HCT116 (cell line): Measurements from ENCODE around the gene PRDM1. TPM values are rescaled to one million over a fixed set of nuclear protein-coding genes. Genes with fewer than 3 reads are reported as not detected.

Experiments
- ATAC-seq: fragments of 200-7000 bp; cut with Tn5 transposase; 2 replicates; pipeline ENCODE4 v1.9.1; 2020; ENCODE audit warnings: mild to moderate bottlenecking, moderate library complexity
- BruUV-seq: library from RNA; stranded (reverse); fragments of 400-500 nt; replicated peaks from 2 replicates; lab custom pipeline; 2021; lab: Mats Ljungman, UMichigan
- CTCF ChIA-PET: fragments of 300-600 bp; sonication (Branson Sonifier 250); formaldehyde crosslinking; loops from one replicate; lab custom pipeline; 2021; ENCODE audit warnings: antibody characterized with exemption; lab: Charles Lee
- POLR2A ChIA-PET: fragments of 300-600, 350-600 bp; sonication (Branson Sonifier 250); formaldehyde crosslinking; loops from one replicate; lab custom pipeline; 2021; ENCODE audit warnings: antibody characterized with exemption; lab: Charles Lee
- RAD21 ChIA-PET, 2 experiments: fragments of 300-600 bp; sonication (Branson Sonifier 250); formaldehyde crosslinking; loops; one replicate each; lab custom pipeline; 2023; ENCODE audit warnings: low total read pairs in 2 of 2; ENCODE audit not compliant: uncharacterized antibody in 2 of 2, unreplicated experiment in 2 of 2, low non-redundant PET in 1 of 2; lab: Charles Lee
- DNase-seq: peaks from one replicate; pipeline ENCODE4 v3.0.0-alpha.2; 2010; ENCODE audit warnings: low read depth, low spot score
- H2AFZ ChIP-seq: fragments of 200-600 bp; shearing (Covaris generic), sonication (generic); 2 replicates; pipeline ENCODE4 v1.6.1; 2017; ENCODE audit warnings: low read depth, mixed run types, mixed read lengths, antibody characterized with exemption, low read length; ENCODE audit not compliant: poor library complexity, severe bottlenecking
- H3K27ac ChIP-seq: 2 replicates; pipeline ENCODE4 v1.5.1; 2012; ENCODE audit warnings: low read depth, low read length
- H3K27me3 ChIP-seq: fragments of 200-600 bp; sonication (generic); 2 replicates; pipeline ENCODE4 v1.6.1; 2016; ENCODE audit warnings: mixed run types, low read length, mixed read lengths; ENCODE audit not compliant: insufficient read depth
- H3K36me3 ChIP-seq, 2 experiments: fragments of 200-500 bp in 1 of 2; fragments of 200-600 bp in 1 of 2; sonication (Bioruptor generic) in 1 of 2; sonication (generic) in 1 of 2; 2 replicates each; pipeline versions ENCODE4 v1.5.1 to v1.6.1; 2014 to 2016; ENCODE audit warnings: low read length in 2 of 2, inconsistent platforms in 1 of 2, mixed read lengths in 1 of 2, mixed run types in 1 of 2; ENCODE audit not compliant: insufficient read depth in 2 of 2, control insufficient read depth in 1 of 2
- H3K4me1 ChIP-seq, 2 experiments: fragments of 200-600 bp in 1 of 2; sonication (generic) in 1 of 2; 2 replicates each; pipeline versions ENCODE4 v1.5.1 to v1.6.1; 2012 to 2017; ENCODE audit warnings: low read length in 2 of 2, inconsistent platforms in 1 of 2, mild to moderate bottlenecking in 1 of 2, mixed read lengths in 1 of 2, mixed run types in 1 of 2, moderate library complexity in 1 of 2; ENCODE audit not compliant: insufficient read depth in 2 of 2, control insufficient read depth in 1 of 2
- H3K4me2 ChIP-seq: fragments of 200-600 bp; sonication (generic); 2 replicates; pipeline ENCODE4 v1.6.1; 2017; ENCODE audit warnings: mixed run types, low read length, mixed read lengths
- H3K4me3 ChIP-seq, 2 experiments: fragments of 200-600 bp in 1 of 2; sonication (generic) in 1 of 2; replicated peaks in 1 of 2; 2 replicates each; pipeline ENCODE4 v1.5.1; 2011 to 2016; ENCODE audit warnings: low read length in 2 of 2, control low read depth in 1 of 2, low read depth in 1 of 2, mild to moderate bottlenecking in 1 of 2, mixed read lengths in 1 of 2, mixed run types in 1 of 2
- H3K79me2 ChIP-seq: fragments of 200-600 bp; sonication (generic); 2 replicates; pipeline ENCODE4 v1.6.1; 2017; ENCODE audit warnings: mild to moderate bottlenecking, mixed run types, low read length, moderate library complexity, mixed read lengths; ENCODE audit not compliant: insufficient read depth
- H3K9ac ChIP-seq: fragments of 200-600 bp; sonication (generic); 2 replicates; pipeline ENCODE4 v1.6.1; 2016; ENCODE audit warnings: low read length, mixed read lengths
- H3K9me2 ChIP-seq: fragments of 200-600 bp; sonication (generic), shearing (Covaris generic); 2 replicates; pipeline ENCODE4 v1.6.1; 2017; ENCODE audit warnings: mixed run types, mild to moderate bottlenecking, moderate library complexity; ENCODE audit not compliant: insufficient read depth
- H3K9me3 ChIP-seq, 2 experiments: fragments of 200-500 bp in 1 of 2; fragments of 200-600 bp in 1 of 2; sonication (Bioruptor generic) in 1 of 2; sonication (generic) in 1 of 2; 2 replicates each; pipeline ENCODE4 v1.6.1; 2014 to 2017; ENCODE audit warnings: low read length in 2 of 2, mixed read lengths in 2 of 2, inconsistent platforms in 1 of 2, low read depth in 1 of 2, mild to moderate bottlenecking in 1 of 2, mixed run types in 1 of 2, moderate library complexity in 1 of 2; ENCODE audit not compliant: control insufficient read depth in 1 of 2, insufficient read depth in 1 of 2
- H4K20me1 ChIP-seq: fragments of 200-600 bp; sonication (generic), shearing (Covaris generic); 2 replicates; pipeline ENCODE4 v1.6.1; 2017; ENCODE audit warnings: mixed run types, mild to moderate bottlenecking, moderate library complexity; ENCODE audit not compliant: insufficient read depth
- CEBPB ChIP-seq: IDR thresholded peaks from 2 replicates; pipeline ENCODE4 v1.6.1; 2012; ENCODE audit warnings: low read depth
- EGR1 ChIP-seq: IDR thresholded peaks from 2 replicates; pipeline ENCODE4 v1.6.1; 2012; ENCODE audit warnings: low read depth
- ELF1 ChIP-seq: IDR thresholded peaks from 2 replicates; pipeline ENCODE4 v1.6.1; 2012; ENCODE audit warnings: low read depth, borderline replicate concordance
- EZH2phosphoT487 ChIP-seq: fragments of 200-600 bp; IDR thresholded peaks from 2 replicates; pipeline ENCODE4 v1.6.1; 2018; ENCODE audit warnings: antibody characterized with exemption, borderline replicate concordance
- JUND ChIP-seq: IDR thresholded peaks from 2 replicates; pipeline ENCODE4 v1.6.1; 2012
- POLR2AphosphoS5 ChIP-seq: IDR thresholded peaks from 2 replicates; pipeline ENCODE4 v1.6.1; 2011; ENCODE audit warnings: mild to moderate bottlenecking, low read depth, low read length, moderate library complexity
- SP1 ChIP-seq: IDR thresholded peaks from 2 replicates; pipeline ENCODE4 v1.6.1; 2012; ENCODE audit warnings: low read depth
- SRF ChIP-seq: IDR thresholded peaks from 2 replicates; pipeline ENCODE4 v1.6.1; 2012; ENCODE audit warnings: low read depth
- YY1 ChIP-seq: IDR thresholded peaks from 2 replicates; pipeline ENCODE4 v1.6.1; 2011; ENCODE audit warnings: low read length, low read depth, moderate library complexity, mild to moderate bottlenecking; ENCODE audit not compliant: insufficient replicate concordance; ENCODE audit errors: extremely low read depth
- intact Hi-C: fragments of 100-400 bp; cut with micrococcal nuclease; formaldehyde crosslinking; loops from 2 replicates; pipeline ENCODE4 v1.10.0; 2022
- total RNA-seq: library from RNA; stranded (reverse); gene quantifications from one replicate; pipeline ENCODE4 v1.2.1, GENCODE V29; 2021; ENCODE audit not compliant: unreplicated experiment
- TF ChIP-seq, protein P1 (sequence below): IDR thresholded peaks from 2 replicates; pipeline ENCODE4 v1.6.1; 2012
- TF ChIP-seq, protein P2 (sequence below): IDR thresholded peaks from 2 replicates; pipeline ENCODE4 v1.6.1; 2012; ENCODE audit warnings: low read depth
- TF ChIP-seq, protein P3 (sequence below): IDR thresholded peaks from 2 replicates; pipeline ENCODE4 v1.6.1; 2012

Gene PRDM1
- total RNA-seq, 1 experiment from 2014 or later: 3.4 TPM

DNA sequence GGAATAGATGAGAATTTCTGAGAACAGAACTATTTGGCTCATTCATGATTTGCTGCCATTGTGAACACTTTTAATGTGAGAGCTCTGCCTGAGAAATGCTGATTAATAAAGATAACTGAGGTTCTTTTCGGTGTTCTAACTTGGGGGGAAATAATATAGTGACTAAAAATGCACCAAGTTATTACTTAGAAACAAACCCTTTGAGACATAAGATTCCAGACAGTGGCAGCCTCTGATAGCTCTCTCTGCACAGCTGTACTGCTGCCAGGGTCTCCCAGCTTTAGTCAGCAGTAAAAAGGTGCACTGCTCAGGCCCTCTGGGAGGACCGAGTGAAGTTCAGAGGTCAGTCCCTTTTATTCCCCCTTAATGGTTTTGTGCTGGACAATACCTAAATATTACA, 2.5 kb upstream of the PRDM1 start:
- Histone ChIP-seq H3K4me1 (peaks cover 17 to 31% of the 10 kb centered on the region in 2 experiments), H3K9me2 (no peaks in the 10 kb centered on the region), H4K20me1 (no peaks in the 10 kb centered on the region), H3K4me2 (no peak overlapping the region), H3K79me2 (no peaks in the 10 kb centered on the region), H3K36me3 (no peaks in the 10 kb centered on the region), H2AFZ (no peak overlapping the region), H3K9ac (no peak overlapping the region), H3K9me3 (no peaks in the 10 kb centered on the region), H3K27me3 (no peaks in the 10 kb centered on the region), H3K4me3 (no peak overlapping the region), H3K27ac (no peak overlapping the region)
- DNase-seq (no peak), ATAC-seq (no peak)
- ChIA-PET RAD21 (no interaction called here), CTCF (interaction anchor here (0.9 to 1.6 kb wide), 5 partner anchors 140 to 652 kb away, joined by 3 to 7 read pairs (median 4); no protein-coding TSS in a partner anchor), POLR2A (no interaction called here)
- TF ChIP-seq EZH2phosphoT487 (no peak), EGR1 (no peak), POLR2AphosphoS5 (no peak), SP1 (no peak), JUND (no peak), CEBPB (no peak), ELF1 (no peak), YY1 (no peak), SRF (no peak)
- TF ChIP-seq, protein P1, sequence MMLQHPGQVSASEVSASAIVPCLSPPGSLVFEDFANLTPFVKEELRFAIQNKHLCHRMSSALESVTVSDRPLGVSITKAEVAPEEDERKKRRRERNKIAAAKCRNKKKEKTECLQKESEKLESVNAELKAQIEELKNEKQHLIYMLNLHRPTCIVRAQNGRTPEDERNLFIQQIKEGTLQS: no peak
- TF ChIP-seq, protein P2, sequence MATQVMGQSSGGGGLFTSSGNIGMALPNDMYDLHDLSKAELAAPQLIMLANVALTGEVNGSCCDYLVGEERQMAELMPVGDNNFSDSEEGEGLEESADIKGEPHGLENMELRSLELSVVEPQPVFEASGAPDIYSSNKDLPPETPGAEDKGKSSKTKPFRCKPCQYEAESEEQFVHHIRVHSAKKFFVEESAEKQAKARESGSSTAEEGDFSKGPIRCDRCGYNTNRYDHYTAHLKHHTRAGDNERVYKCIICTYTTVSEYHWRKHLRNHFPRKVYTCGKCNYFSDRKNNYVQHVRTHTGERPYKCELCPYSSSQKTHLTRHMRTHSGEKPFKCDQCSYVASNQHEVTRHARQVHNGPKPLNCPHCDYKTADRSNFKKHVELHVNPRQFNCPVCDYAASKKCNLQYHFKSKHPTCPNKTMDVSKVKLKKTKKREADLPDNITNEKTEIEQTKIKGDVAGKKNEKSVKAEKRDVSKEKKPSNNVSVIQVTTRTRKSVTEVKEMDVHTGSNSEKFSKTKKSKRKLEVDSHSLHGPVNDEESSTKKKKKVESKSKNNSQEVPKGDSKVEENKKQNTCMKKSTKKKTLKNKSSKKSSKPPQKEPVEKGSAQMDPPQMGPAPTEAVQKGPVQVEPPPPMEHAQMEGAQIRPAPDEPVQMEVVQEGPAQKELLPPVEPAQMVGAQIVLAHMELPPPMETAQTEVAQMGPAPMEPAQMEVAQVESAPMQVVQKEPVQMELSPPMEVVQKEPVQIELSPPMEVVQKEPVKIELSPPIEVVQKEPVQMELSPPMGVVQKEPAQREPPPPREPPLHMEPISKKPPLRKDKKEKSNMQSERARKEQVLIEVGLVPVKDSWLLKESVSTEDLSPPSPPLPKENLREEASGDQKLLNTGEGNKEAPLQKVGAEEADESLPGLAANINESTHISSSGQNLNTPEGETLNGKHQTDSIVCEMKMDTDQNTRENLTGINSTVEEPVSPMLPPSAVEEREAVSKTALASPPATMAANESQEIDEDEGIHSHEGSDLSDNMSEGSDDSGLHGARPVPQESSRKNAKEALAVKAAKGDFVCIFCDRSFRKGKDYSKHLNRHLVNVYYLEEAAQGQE: no peak
- TF ChIP-seq, protein P3, sequence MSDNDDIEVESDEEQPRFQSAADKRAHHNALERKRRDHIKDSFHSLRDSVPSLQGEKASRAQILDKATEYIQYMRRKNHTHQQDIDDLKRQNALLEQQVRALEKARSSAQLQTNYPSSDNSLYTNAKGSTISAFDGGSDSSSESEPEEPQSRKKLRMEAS: no peak
- no TSS peak for BruUV-seq
- intact Hi-C loops: loop anchor here (1.0 to 2.0 kb wide), 2 partner anchors 350 to 653 kb away; no protein-coding TSS in a partner anchor
